Endodermal cell (in vitro differentiated cells): ENCODE measurements around the gene AQR. TPM values are rescaled to one million over a fixed set of nuclear protein-coding genes. Genes with fewer than 3 reads are reported as not detected.
A peak's percentile ranks its signal among the peaks of the same experiment; 100 is the strongest.

Experiments
- DNase-seq: peaks from one replicate; pipeline ENCODE4 v3.0.0-alpha.2; 2017
- H3K27ac ChIP-seq: 2 replicates; pipeline ENCODE4 v1.5.1; 2013; ENCODE audit warnings: mild to moderate bottlenecking, low read depth, low read length, moderate library complexity
- H3K27me3 ChIP-seq: 2 replicates; pipeline ENCODE4 v1.6.1; 2013; ENCODE audit warnings: mild to moderate bottlenecking, low read length, moderate library complexity; ENCODE audit not compliant: insufficient read depth, control insufficient read depth, poor library complexity, severe bottlenecking
- H3K36me3 ChIP-seq: 2 replicates; pipeline ENCODE4 v1.7.0; 2013; ENCODE audit warnings: mild to moderate bottlenecking, low read length, moderate library complexity; ENCODE audit not compliant: control insufficient read depth, insufficient read depth
- H3K4me1 ChIP-seq: one replicate; pipeline ENCODE4 v1.7.0; 2013; ENCODE audit warnings: low read length; ENCODE audit not compliant: control insufficient read depth, insufficient read depth
- H3K4me3 ChIP-seq: 2 replicates; pipeline ENCODE4 v1.5.1; 2013; ENCODE audit warnings: mild to moderate bottlenecking, low read length, moderate library complexity
- H3K9ac ChIP-seq: 2 replicates; pipeline ENCODE4 v1.6.1; 2013; ENCODE audit warnings: mild to moderate bottlenecking, low read length, moderate library complexity; ENCODE audit not compliant: poor library complexity, severe bottlenecking; ENCODE audit errors: extremely low read depth
- H3K9me3 ChIP-seq: 2 replicates; pipeline ENCODE4 v1.6.1; 2013; ENCODE audit warnings: mild to moderate bottlenecking, low read length, moderate library complexity; ENCODE audit not compliant: control insufficient read depth
- H3K27ac Mint-ChIP-seq: 2 replicates; pipeline ENCODE4 v1.8.0; 2020; ENCODE audit warnings: mixed read lengths
- H3K27me3 Mint-ChIP-seq: 2 replicates; pipeline ENCODE4 v1.8.0; 2021; ENCODE audit warnings: mild to moderate bottlenecking, mixed read lengths; ENCODE audit not compliant: insufficient read depth
- H3K36me3 Mint-ChIP-seq: 2 replicates; pipeline ENCODE4 v1.8.0; 2020; ENCODE audit warnings: low read depth, mixed read lengths
- H3K4me1 Mint-ChIP-seq: 2 replicates; pipeline ENCODE4 v1.8.0; 2020; ENCODE audit warnings: mixed read lengths
- H3K4me3 Mint-ChIP-seq: 2 replicates; pipeline ENCODE4 v1.8.0; 2020; ENCODE audit warnings: mild to moderate bottlenecking, moderate library complexity, mixed read lengths
- H3K9me3 Mint-ChIP-seq: 2 replicates; pipeline ENCODE4 v1.8.0; 2020; ENCODE audit warnings: mild to moderate bottlenecking, mixed read lengths
- WGBS, 2 experiments: methylation state at CpG; one replicate each; pipeline versions ENCODE4 v1.1.5 to v1.1.7; 2013; ENCODE audit warnings: missing lambda C conversion rate in 2 of 2, mixed read lengths in 1 of 2; ENCODE audit not compliant: insufficient coverage in 1 of 2, insufficient read length in 1 of 2; 5-methylcytosine and 5-hydroxymethylcytosine counted together
- total RNA-seq, 2 donors: library from RNA; stranded (reverse); fragmentation: NEBNext Ultra II Directional in 1 of 2; extraction: Animal tissue kit (Norgen Biotek cat#: 25700) in 1 of 2; gene quantifications; 2 replicates in 1 of 2; 3 replicates in 1 of 2; pipeline ENCODE4 v1.2.1, GENCODE V29; 2021
- TF ChIP-seq, protein P1 (sequence below): fragments of 200-600 bp; sonication (generic); conservative IDR thresholded peaks from 2 replicates; pipeline ENCODE4 v1.5.0; 2021; ENCODE audit warnings: antibody characterized with exemption, mild to moderate bottlenecking

AQR gene
- total RNA-seq, 2 donors from 2014 or later: 48.8 to 49.6 TPM

DNA sequence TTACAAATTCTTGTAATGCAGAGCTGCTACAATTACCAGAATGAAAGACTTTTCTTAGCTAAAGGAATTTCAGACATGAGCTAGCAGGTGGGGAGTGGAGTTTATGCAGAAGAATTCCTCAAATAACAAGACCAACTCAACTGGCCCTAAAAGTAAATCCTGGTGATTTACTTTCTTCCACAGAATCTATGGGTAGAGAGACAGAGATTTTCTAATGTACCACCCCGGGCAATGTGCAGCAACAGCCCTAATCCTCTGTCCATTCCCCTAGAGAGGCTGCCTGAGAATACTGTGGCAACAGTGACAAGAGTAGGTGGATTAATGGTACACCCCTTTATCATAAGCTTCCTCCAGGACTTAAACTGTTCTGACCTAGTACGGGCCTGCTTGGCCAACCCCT, 55.2 kb downstream of the AQR start:
- Histone ChIP-seq H3K27ac (no peak overlapping the region), H3K27me3 (no peaks in the 10 kb centered on the region), H3K4me1 (no peaks in the 10 kb centered on the region), H3K9ac (no peak overlapping the region), H3K9me3 (no peaks in the 10 kb centered on the region), H3K4me3 (no peak overlapping the region), H3K36me3 (peaks cover 87% of the 10 kb centered on the region)
- peak overlapping the region; percentile 16 for H3K27ac Mint-ChIP-seq
- H3K4me3 Mint-ChIP-seq: no peak overlapping the region
- 88% methylated on average over 2 of the region's 2 CpGs; no CpG with 5 or more reads in 1 of the 2 experiments for WGBS, 2 experiments
- TF ChIP-seq, protein P1, sequence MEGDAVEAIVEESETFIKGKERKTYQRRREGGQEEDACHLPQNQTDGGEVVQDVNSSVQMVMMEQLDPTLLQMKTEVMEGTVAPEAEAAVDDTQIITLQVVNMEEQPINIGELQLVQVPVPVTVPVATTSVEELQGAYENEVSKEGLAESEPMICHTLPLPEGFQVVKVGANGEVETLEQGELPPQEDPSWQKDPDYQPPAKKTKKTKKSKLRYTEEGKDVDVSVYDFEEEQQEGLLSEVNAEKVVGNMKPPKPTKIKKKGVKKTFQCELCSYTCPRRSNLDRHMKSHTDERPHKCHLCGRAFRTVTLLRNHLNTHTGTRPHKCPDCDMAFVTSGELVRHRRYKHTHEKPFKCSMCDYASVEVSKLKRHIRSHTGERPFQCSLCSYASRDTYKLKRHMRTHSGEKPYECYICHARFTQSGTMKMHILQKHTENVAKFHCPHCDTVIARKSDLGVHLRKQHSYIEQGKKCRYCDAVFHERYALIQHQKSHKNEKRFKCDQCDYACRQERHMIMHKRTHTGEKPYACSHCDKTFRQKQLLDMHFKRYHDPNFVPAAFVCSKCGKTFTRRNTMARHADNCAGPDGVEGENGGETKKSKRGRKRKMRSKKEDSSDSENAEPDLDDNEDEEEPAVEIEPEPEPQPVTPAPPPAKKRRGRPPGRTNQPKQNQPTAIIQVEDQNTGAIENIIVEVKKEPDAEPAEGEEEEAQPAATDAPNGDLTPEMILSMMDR: no peak
- peaks cover 77% of the 10 kb centered on the region for H3K36me3 Mint-ChIP-seq
- no peaks in the 10 kb centered on the region for H3K27me3 Mint-ChIP-seq
- no peak for DNase-seq
- no peaks in the 10 kb centered on the region for H3K4me1 Mint-ChIP-seq
- H3K9me3 Mint-ChIP-seq: no peaks in the 10 kb centered on the region

DNA sequence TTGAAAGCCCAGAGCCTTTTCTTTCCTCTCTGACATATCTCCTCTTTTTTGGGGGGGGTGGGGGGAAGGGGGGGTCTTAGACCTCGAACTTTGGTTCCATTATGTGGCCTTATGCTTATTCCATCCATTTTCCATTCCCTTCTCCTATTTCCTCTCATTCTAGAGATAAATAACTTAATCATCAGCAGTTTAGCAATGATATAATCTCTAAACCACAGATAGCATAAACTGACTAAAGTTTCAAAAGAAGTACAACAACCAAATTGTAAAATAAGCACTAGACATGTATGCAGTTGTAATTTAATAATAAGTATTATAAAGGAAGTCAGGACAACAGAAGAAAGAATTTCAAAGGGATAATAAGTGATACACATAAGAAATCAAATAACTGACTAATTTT, 64.5 kb downstream of the AQR start:
- TF ChIP-seq, protein P1: no peak
- Mint-ChIP-seq H3K36me3 (peaks cover 54% of the 10 kb centered on the region), H3K27ac (no peak overlapping the region), H3K27me3 (no peaks in the 10 kb centered on the region), H3K4me3 (no peak overlapping the region), H3K9me3 (no peaks in the 10 kb centered on the region), H3K4me1 (no peaks in the 10 kb centered on the region)
- Histone ChIP-seq H3K9me3 (no peaks in the 10 kb centered on the region), H3K4me1 (no peaks in the 10 kb centered on the region), H3K4me3 (no peak overlapping the region), H3K36me3 (peaks cover 69% of the 10 kb centered on the region), H3K27me3 (no peaks in the 10 kb centered on the region), H3K9ac (no peak overlapping the region), H3K27ac (no peak overlapping the region)
- no peak for DNase-seq
- WGBS, 2 experiments: 100% methylated on average over 1 of the region's 1 CpG; no CpG with 5 or more reads in 1 of the 2 experiments

DNA sequence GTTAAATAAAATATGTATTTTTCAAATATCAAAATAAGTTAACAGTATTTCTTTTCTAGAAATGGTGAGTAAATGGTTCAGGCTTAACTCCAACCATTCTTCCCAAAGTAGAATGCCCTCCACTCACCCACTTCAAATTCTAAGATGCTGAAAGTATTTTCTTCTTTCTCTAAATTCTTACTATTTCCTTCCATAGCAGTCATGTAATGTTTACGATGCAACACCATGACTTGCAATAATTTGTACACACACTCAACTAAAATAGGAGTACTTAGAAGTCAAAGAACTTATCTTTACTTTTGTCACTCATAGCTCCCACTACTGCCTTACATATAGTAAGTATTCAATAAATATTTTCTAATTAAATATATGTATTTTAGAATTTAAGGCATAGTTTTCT, 65.0 kb downstream of the AQR start:
- 100% methylated on average over 1 of the region's 1 CpG for WGBS, 2 experiments
- Mint-ChIP-seq H3K4me3 (no peak overlapping the region), H3K27me3 (no peaks in the 10 kb centered on the region), H3K9me3 (no peaks in the 10 kb centered on the region), H3K4me1 (no peaks in the 10 kb centered on the region), H3K36me3 (peaks cover 55% of the 10 kb centered on the region), H3K27ac (no peak overlapping the region)
- Histone ChIP-seq H3K4me3 (no peak overlapping the region), H3K27me3 (no peaks in the 10 kb centered on the region), H3K27ac (no peak overlapping the region), H3K36me3 (peaks cover 63% of the 10 kb centered on the region), H3K4me1 (no peaks in the 10 kb centered on the region), H3K9ac (no peak overlapping the region), H3K9me3 (no peaks in the 10 kb centered on the region)
- no peak for DNase-seq
- TF ChIP-seq, protein P1: no peak
